T-helper 1 cell treated with Interleukin-12 subunit alpha and Interleukin-12 subunit beta and Interleukin-4 antibody, amounts not matched to agents 30 μg/mL and 1 μg/mL, for 36 hours (primary cell): ENCODE measurements around the gene GRID2.

Experiments used
- H3K27ac Mint-ChIP-seq: one replicate; pipeline ENCODE4 v1.8.0; 2021; ENCODE audit warnings: mild to moderate bottlenecking, mixed read lengths
- H3K27me3 Mint-ChIP-seq: one replicate; pipeline ENCODE4 v1.8.0; 2021; ENCODE audit warnings: low read depth, mixed read lengths
- H3K36me3 Mint-ChIP-seq: one replicate; pipeline ENCODE4 v1.8.0; 2021; ENCODE audit warnings: low read depth, mixed read lengths
- H3K4me1 Mint-ChIP-seq: one replicate; pipeline ENCODE4 v1.8.0; 2021; ENCODE audit warnings: low read depth, mixed read lengths
- H3K4me3 Mint-ChIP-seq: one replicate; pipeline ENCODE4 v1.8.0; 2021; ENCODE audit warnings: mild to moderate bottlenecking, moderate library complexity, mixed read lengths
- H3K9me3 Mint-ChIP-seq: one replicate; pipeline ENCODE4 v1.8.0; 2021; ENCODE audit warnings: mixed read lengths

Gene GRID2

GRCh38 chr4:92303621-92304027, at the start of gene GRID2:
Gene GRID2 (plus strand): TSS chr4:92303966.
- no peak within 1 kb of the TSS for H3K4me3 Mint-ChIP-seq
- H3K36me3 Mint-ChIP-seq: no peaks in the 10 kb centered on the region
- H3K9me3 Mint-ChIP-seq: no peaks in the 10 kb centered on the region
- no peak within 1 kb of the TSS for H3K27ac Mint-ChIP-seq
- H3K27me3 Mint-ChIP-seq: peaks cover 41% of the 10 kb centered on the region
- peaks cover 4% of the 10 kb centered on the region for H3K4me1 Mint-ChIP-seq

GRCh38 chr4:92253986-92254671, 49.6 kb upstream of the GRID2 start:
- no peaks in the 10 kb centered on the region for H3K27me3 Mint-ChIP-seq
- peaks cover 15% of the 10 kb centered on the region for H3K9me3 Mint-ChIP-seq
- H3K4me1 Mint-ChIP-seq: no peaks in the 10 kb centered on the region
- no peak overlapping the region for H3K4me3 Mint-ChIP-seq
- H3K27ac Mint-ChIP-seq: no peak overlapping the region
- no peaks in the 10 kb centered on the region for H3K36me3 Mint-ChIP-seq

GRCh38 chr4:92254767-92255442, 48.9 kb upstream of the GRID2 start:
- no peaks in the 10 kb centered on the region for H3K36me3 Mint-ChIP-seq
- no peak overlapping the region for H3K4me3 Mint-ChIP-seq
- no peaks in the 10 kb centered on the region for H3K27me3 Mint-ChIP-seq
- H3K4me1 Mint-ChIP-seq: no peaks in the 10 kb centered on the region
- H3K27ac Mint-ChIP-seq: no peak overlapping the region
- peaks cover 15% of the 10 kb centered on the region for H3K9me3 Mint-ChIP-seq

- peaks cover 15% of the 10 kb centered on the region for H3K9me3 Mint-ChIP-seq
- no peaks in the 10 kb centered on the region for H3K4me1 Mint-ChIP-seq
- H3K27ac Mint-ChIP-seq: no peak overlapping the region
- H3K4me3 Mint-ChIP-seq: no peak overlapping the region
- H3K36me3 Mint-ChIP-seq: no peaks in the 10 kb centered on the region
- no peaks in the 10 kb centered on the region for H3K27me3 Mint-ChIP-seq
Measured at GRCh38 chr4:92255920-92256244, 47.9 kb upstream of the GRID2 start.

GRCh38 chr4:92257931-92258857, 45.6 kb upstream of the GRID2 start:
- Mint-ChIP-seq H3K27ac (no peak overlapping the region), H3K36me3 (no peaks in the 10 kb centered on the region), H3K4me3 (no peak overlapping the region), H3K27me3 (no peaks in the 10 kb centered on the region), H3K4me1 (no peaks in the 10 kb centered on the region), H3K9me3 (peaks cover 3% of the 10 kb centered on the region)

- Mint-ChIP-seq H3K27me3 (no peaks in the 10 kb centered on the region), H3K4me3 (no peak overlapping the region), H3K36me3 (no peaks in the 10 kb centered on the region), H3K4me1 (no peaks in the 10 kb centered on the region), H3K27ac (no peak overlapping the region), H3K9me3 (peaks cover 3% of the 10 kb centered on the region)
Measured at GRCh38 chr4:92261256-92261655, 42.5 kb upstream of the GRID2 start.

GRCh38 chr4:92262371-92262770, 41.4 kb upstream of the GRID2 start:
- H3K27me3 Mint-ChIP-seq: no peaks in the 10 kb centered on the region
- no peak overlapping the region for H3K4me3 Mint-ChIP-seq
- no peak overlapping the region for H3K27ac Mint-ChIP-seq
- no peaks in the 10 kb centered on the region for H3K36me3 Mint-ChIP-seq
- no peaks in the 10 kb centered on the region for H3K9me3 Mint-ChIP-seq
- no peaks in the 10 kb centered on the region for H3K4me1 Mint-ChIP-seq

GRCh38 chr4:92263010-92263409, 40.8 kb upstream of the GRID2 start:
- Mint-ChIP-seq H3K36me3 (no peaks in the 10 kb centered on the region), H3K9me3 (no peaks in the 10 kb centered on the region), H3K27ac (no peak overlapping the region)

GRCh38 chr4:92263575-92263974, 40.2 kb upstream of the GRID2 start:
- no peak overlapping the region for H3K4me3 Mint-ChIP-seq
- H3K9me3 Mint-ChIP-seq: no peaks in the 10 kb centered on the region
- H3K36me3 Mint-ChIP-seq: no peaks in the 10 kb centered on the region
- H3K27me3 Mint-ChIP-seq: no peaks in the 10 kb centered on the region
- H3K4me1 Mint-ChIP-seq: no peaks in the 10 kb centered on the region
- no peak overlapping the region for H3K27ac Mint-ChIP-seq

More at GRCh38 chr4:92263010-92263409, 40.8 kb upstream of the GRID2 start:
- Mint-ChIP-seq H3K4me3 (no peak overlapping the region), H3K27me3 (no peaks in the 10 kb centered on the region), H3K4me1 (no peaks in the 10 kb centered on the region)

- Mint-ChIP-seq H3K27me3 (no peaks in the 10 kb centered on the region), H3K9me3 (no peaks in the 10 kb centered on the region), H3K4me1 (no peaks in the 10 kb centered on the region), H3K36me3 (no peaks in the 10 kb centered on the region), H3K27ac (no peak overlapping the region), H3K4me3 (no peak overlapping the region)
Measured at GRCh38 chr4:92264163-92264562, 39.6 kb upstream of the GRID2 start.

GRCh38 chr4:92265021-92265420, 38.7 kb upstream of the GRID2 start:
- no peaks in the 10 kb centered on the region for H3K36me3 Mint-ChIP-seq
- H3K27me3 Mint-ChIP-seq: no peaks in the 10 kb centered on the region
- no peaks in the 10 kb centered on the region for H3K9me3 Mint-ChIP-seq
- H3K27ac Mint-ChIP-seq: no peak overlapping the region
- H3K4me3 Mint-ChIP-seq: no peak overlapping the region
- no peaks in the 10 kb centered on the region for H3K4me1 Mint-ChIP-seq

- Mint-ChIP-seq H3K9me3 (peaks cover 6% of the 10 kb centered on the region), H3K27ac (no peak overlapping the region), H3K4me3 (no peak overlapping the region), H3K4me1 (no peaks in the 10 kb centered on the region), H3K27me3 (no peaks in the 10 kb centered on the region), H3K36me3 (no peaks in the 10 kb centered on the region)
Measured at GRCh38 chr4:92265798-92266197, 38.0 kb upstream of the GRID2 start.

GRCh38 chr4:92266521-92266920, 37.2 kb upstream of the GRID2 start:
- H3K36me3 Mint-ChIP-seq: no peaks in the 10 kb centered on the region
- H3K27ac Mint-ChIP-seq: no peak overlapping the region
- peaks cover 6% of the 10 kb centered on the region for H3K9me3 Mint-ChIP-seq
- H3K4me1 Mint-ChIP-seq: no peaks in the 10 kb centered on the region
- H3K4me3 Mint-ChIP-seq: no peak overlapping the region
- no peaks in the 10 kb centered on the region for H3K27me3 Mint-ChIP-seq

GRCh38 chr4:92268642-92269041, 35.1 kb upstream of the GRID2 start:
- H3K27me3 Mint-ChIP-seq: no peaks in the 10 kb centered on the region
- no peak overlapping the region for H3K4me3 Mint-ChIP-seq
- no peak overlapping the region for H3K27ac Mint-ChIP-seq
- no peaks in the 10 kb centered on the region for H3K36me3 Mint-ChIP-seq
- peaks cover 6% of the 10 kb centered on the region for H3K9me3 Mint-ChIP-seq
- no peaks in the 10 kb centered on the region for H3K4me1 Mint-ChIP-seq

- no peaks in the 10 kb centered on the region for H3K27me3 Mint-ChIP-seq
- H3K9me3 Mint-ChIP-seq: peaks cover 6% of the 10 kb centered on the region
- H3K4me3 Mint-ChIP-seq: no peak overlapping the region
- no peaks in the 10 kb centered on the region for H3K4me1 Mint-ChIP-seq
- H3K36me3 Mint-ChIP-seq: no peaks in the 10 kb centered on the region
- H3K27ac Mint-ChIP-seq: no peak overlapping the region
Measured at GRCh38 chr4:92270908-92271307, 32.9 kb upstream of the GRID2 start.
